ENCODE measurements around the gene PHETA1.

The PHETA1 gene

DNA sequence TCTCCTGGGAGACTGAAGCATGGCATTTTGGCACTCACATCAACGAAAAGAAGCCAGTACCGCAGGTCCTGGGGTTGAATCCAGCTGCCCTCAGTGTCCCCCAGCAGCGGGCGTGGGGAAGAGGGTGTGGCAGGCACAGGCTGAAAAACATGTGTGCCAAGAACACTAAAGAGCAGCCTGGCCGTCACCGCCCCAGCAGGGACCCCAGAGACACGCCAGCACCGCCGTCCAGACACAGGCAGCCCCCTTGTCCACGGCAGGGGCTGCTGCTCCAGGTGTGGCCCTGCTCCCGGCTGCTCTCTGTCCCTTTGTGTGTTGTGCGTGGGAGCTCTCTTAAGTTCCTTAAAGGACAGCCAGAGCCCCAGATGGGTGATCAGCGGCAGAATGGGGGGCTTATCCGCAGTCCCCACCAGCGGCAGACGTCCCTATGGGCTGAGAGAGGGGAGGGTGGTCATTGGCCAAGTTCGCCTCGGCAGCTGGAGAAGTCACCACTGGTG lies 556 bp downstream of the PHETA1 start:
- no peak for FAIRE-seq

DNA sequence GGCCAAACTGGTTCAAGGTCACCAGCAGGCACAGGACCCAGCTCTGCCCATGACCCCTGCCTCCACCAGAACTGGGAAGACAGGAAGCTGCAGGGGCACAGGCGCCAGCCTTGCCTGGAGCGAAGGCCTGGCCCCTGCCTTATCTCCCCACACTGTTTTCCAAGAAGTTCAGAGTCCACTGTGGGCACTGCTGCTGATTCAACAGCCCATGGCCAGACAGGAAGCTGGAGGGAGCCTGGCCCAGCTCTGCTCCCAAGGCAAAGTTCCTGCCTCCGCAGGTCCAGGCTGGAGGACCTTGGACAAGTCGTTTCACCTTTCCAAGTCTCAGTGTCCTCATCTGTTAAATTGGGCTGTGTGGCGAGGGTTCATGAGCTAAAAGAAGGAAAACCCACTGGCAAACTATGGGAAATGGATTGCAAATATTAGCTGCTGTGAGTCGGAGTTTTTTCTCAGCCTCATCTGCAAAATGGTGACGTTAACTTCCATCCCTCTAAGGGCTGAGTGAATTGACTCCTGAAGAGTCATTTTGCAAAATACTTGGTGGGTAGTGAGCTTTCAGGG lies 1.2 kb downstream of the PHETA1 start:
- no peak for FAIRE-seq

DNA sequence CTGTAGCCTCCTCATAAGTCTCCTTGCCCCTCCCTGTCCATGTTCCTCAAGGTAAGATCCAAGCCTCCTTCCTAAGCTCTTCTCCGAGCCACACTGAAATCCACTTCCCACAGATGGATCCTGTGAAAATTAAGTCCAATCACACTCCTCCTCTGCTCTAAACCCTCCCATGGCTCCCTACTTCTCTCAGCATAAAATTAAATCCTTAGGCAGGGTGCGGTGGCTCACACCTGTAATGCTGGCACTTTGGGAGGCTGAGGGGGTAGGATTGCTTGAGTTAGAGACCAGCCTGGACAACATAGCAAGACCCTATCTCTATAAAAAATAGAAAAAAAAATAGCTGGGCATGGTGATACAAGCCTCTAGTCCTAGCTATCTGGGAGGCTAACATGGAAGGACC lies 2.3 kb downstream of the PHETA1 start:
- FAIRE-seq = no peak

GRCh38 chr12:111366075-111366474 lies 2.8 kb downstream of the PHETA1 start:
- no peak for FAIRE-seq

GRCh38 chr12:111363578-111363977 lies 5.3 kb downstream of the PHETA1 start:
- FAIRE-seq = no peak

DNA sequence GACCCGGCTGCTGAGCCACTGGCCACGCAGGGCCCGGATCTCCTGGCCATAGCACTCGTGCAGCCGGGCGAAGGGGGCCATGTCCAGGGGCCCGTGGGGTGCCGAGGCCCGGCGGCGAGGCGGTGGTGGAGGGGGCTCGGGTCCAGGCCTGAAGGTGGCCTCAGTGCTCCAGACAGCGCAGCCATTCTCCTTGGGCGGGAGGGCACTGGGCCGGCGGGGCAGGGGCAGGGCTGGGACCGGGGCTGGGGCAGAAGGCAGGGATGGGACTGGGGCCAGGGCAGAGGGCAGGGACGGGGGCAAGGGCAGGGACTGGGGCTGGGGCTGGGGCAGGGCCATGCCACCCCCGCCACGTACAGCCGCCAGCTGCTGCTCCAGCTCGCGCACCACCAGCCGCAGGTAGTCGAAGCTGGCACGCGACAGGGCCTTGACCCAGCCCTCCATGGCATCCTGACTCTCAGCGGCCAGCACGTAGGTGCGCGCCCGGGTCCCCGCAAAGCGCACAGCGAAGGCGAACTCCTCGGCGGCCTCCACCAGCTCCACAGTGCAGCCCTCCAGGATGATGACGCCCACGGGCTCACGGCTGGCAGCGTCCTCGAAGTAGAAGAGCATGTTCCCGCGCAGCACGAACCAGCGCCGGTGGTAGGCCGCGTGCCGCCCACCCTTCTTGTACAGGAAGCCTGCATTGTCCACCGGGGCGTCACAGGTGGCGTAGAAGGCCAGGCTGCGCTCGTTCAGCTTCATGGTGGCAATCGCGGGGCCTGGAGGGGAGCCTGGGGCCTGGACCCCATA lies 6.0 kb downstream of the PHETA1 start:
- FAIRE-seq = no peak

GRCh38 chr12:111361717-111362576 lies 6.9 kb downstream of the PHETA1 start:
- no peak for FAIRE-seq

DNA sequence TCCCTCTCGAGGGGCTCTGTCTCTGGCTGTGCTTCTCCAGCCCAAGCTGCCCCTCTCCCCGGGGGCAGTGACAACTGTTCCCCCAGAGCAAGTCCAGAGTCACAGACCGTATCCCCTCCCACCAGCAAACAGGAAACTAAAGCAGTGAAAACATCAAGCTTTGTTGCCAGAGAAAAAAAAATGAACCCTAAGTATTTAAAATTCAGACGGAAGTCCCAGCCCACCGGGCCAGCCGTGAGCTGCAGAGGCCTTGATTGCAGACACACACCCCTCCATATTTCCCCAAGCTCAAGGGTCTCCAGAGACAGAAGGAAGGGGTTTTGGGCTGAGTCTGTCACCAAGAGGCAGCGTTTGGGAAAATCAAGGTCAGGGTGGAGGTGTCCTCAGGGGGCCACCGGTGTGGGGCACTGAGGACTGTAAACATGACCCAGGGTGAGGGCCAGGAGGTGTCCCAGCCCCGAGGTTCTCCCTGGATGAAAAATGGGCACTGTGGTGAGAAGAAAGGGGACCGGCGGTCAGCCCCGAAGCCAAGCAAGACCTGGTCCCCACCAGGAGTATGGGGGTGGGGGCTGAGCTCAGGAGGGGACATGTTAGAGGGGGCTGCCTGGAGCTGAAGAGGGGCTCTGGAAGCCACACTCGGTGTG lies 7.7 kb downstream of the PHETA1 start:
- no peak for FAIRE-seq

DNA sequence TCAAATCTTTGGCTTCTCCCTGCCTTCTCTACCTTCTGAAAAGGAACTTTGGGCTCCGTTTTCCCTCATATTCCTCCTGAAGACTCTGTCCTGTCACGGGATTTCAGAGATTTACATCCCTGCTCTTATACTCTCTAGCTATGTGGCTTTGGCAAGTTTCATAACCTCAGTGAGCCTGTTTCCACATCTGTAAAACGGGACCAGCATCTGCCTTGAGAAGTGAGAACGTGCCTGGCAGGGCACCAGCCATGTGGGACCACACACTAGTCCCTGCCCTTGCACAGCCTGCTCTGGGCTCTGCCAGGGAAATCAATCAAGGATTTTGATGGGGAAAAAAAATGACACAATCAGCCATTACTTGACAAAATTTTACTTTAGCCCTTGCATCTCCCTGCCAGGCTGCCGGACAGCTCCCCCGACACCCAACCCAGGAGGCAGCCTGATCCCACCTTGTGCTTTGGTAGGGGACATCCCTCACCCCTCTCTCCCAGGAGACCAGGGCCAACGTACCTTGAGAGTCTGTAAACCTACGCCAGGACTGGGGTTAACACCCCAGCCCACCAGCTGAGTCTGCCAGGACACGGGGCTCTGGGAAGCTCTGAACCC lies 8.5 kb downstream of the PHETA1 start:
- no peak for FAIRE-seq

GRCh38 chr12:111359914-111360276 lies 9.0 kb downstream of the PHETA1 start:
- FAIRE-seq = no peak

GRCh38 chr12:111359231-111359913 lies 9.5 kb downstream of the PHETA1 start:
- FAIRE-seq = no peak

DNA sequence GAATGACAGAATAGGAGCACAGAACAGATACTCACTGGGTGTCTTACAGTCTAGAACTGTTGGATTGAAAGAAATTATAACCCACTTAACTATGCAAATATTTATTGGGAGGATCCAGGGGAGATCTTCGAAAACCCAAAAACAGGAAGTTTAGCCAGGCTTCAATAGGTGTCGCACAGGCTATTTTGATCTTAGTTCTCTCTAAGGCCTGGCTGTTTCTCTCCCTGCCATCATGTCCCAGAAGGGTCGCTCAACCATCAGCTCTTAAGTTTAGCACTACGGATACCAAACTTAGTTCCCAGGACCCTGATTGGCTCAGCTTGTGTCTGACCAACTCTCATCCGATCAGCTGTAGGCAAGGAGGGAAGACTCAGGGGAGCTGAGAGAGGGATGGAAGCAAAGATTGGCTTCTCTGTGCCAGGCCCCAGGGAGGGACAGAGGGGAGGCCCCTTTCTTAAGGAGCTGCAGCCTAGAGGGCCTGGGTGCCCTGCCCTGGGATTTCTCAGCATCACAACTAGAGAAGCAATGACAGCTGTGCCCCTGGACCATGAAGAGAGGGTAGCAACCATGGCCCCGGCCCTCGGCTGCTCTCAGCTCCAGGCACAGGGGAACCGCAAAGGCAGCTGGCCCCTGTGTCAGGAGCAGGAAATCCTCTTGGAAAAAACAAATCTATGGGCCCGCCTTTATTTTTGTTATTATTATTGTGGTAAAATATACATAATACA lies 13.5 kb downstream of the PHETA1 start:
- FAIRE-seq = no peak

- no peak for FAIRE-seq
Measured at GRCh38 chr12:111354511-111354910, 14.4 kb downstream of the PHETA1 start.

DNA sequence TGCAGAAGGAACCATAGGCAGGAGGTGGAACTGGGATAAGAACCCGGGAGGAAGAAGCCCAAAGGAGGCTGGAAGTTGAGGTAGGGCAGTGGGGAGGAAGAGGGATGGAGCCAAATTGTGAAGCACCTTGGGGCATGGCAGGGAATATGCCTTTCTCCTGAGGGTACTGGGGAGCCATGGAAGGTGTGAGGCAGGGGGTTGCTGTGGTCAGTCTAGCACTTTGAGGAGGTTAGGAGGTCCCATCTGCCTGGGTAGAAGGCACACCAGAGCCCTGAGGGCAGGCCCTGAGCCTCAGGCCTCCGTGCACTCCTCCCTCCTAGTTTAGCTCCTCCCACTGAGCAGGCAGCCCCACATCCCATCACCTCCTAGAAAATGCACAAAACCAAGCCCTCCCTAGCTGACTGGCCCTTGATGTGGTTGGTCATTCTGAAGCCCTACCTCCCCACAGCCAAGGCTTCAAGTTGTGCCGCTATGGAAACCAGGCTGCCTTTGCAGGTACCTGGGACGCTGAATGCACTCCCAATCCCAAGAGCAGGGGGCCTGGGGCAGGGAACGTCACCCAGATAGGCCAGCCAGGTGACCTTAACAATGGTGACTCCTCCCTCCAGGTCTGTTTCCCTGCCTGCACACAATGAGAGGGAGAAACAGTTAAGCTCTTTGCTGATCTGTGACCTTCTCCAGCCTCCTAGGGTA lies 15.1 kb downstream of the PHETA1 start:
- no peak for FAIRE-seq

DNA sequence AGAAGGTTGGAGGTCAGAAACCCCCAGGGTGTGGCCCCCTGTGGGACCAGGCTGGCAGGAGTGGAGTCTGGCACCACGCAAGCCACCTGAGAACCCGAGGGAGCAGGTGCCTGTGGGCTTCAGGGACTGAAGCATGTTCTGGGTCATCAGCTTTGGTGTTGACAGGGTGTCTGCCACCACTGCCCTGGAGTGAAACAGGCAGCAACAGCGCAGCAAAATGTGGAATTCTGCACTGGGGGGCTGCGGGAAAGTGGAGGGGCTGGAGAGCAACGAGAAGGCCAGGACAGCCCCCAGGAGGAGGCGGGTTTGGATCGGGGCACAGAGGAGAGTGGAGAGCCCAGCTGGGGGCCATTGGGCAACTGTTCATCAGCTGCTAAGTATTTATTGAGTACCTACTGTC lies 15.9 kb downstream of the PHETA1 start:
- FAIRE-seq = no peak

GRCh38 chr12:111352296-111352993 lies 16.4 kb downstream of the PHETA1 start:
- no peak for FAIRE-seq

DNA sequence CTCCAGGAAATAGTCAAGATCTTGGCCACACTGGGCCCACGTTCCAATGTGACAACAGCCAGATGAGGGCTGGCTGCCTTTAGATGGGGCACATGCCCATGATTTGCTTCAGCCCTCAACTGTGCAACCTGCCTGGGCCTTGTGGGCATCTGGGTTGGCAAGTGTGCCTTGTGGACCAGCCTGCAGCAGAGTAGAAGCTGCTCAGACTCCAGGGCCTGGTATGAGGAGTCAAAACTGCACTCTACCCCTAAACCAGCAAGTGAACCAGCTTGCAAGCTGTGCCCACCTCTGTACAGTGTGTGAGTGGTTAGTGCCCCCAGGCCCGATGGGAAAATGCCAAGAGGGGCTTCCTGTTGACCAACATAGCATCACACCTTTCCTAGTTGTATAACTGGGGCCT lies 17.9 kb downstream of the PHETA1 start:
- FAIRE-seq = no peak

GRCh38 chr12:111349748-111350520 lies 19.0 kb downstream of the PHETA1 start:
- no peak for FAIRE-seq

- FAIRE-seq = no peak
Measured at GRCh38 chr12:111349101-111349747, 19.7 kb downstream of the PHETA1 start.
